BE2C (cell line): ENCODE results near the gene KNL1.

Experiments
- DNase-seq: peaks from one replicate; pipeline ENCODE4 v3.0.0-alpha.2; 2020
- H3K27me3 ChIP-seq: fragments of 250-450 bp; sonication (Bioruptor Pico); 2 replicates; pipeline ENCODE4 v1.5.1; 2020; ENCODE audit warnings: mild to moderate bottlenecking
- H3K36me3 ChIP-seq: fragments of 250-450 bp; sonication (Bioruptor Pico); 2 replicates; pipeline ENCODE4 v1.5.1; 2020; ENCODE audit warnings: mild to moderate bottlenecking
- H3K4me1 ChIP-seq: fragments of 250-450 bp; sonication (Bioruptor Pico); 2 replicates; pipeline ENCODE4 v1.5.1; 2020
- H3K4me3 ChIP-seq: 2 replicates; pipeline ENCODE4 v1.5.1; 2011; ENCODE audit warnings: low read depth, low read length
- H3K9me3 ChIP-seq: fragments of 250-450 bp; sonication (Bioruptor Pico); 2 replicates; pipeline ENCODE4 v1.5.1; 2020
- TF ChIP-seq, protein P1 (sequence below): IDR thresholded peaks from 2 replicates; pipeline ENCODE4 v1.5.1; 2012; ENCODE audit warnings: mild to moderate bottlenecking, low read depth, low read length

The KNL1 gene

GRCh38 chr15:40603935-40604334 is 9.9 kb downstream of the KNL1 start:
- Histone ChIP-seq H3K27me3 (no peaks in the 10 kb centered on the region), H3K36me3 (peaks cover 9% of the 10 kb centered on the region), H3K4me1 (no peaks in the 10 kb centered on the region), H3K9me3 (no peaks in the 10 kb centered on the region), H3K4me3 (no peak overlapping the region)
- TF ChIP-seq, protein P1, sequence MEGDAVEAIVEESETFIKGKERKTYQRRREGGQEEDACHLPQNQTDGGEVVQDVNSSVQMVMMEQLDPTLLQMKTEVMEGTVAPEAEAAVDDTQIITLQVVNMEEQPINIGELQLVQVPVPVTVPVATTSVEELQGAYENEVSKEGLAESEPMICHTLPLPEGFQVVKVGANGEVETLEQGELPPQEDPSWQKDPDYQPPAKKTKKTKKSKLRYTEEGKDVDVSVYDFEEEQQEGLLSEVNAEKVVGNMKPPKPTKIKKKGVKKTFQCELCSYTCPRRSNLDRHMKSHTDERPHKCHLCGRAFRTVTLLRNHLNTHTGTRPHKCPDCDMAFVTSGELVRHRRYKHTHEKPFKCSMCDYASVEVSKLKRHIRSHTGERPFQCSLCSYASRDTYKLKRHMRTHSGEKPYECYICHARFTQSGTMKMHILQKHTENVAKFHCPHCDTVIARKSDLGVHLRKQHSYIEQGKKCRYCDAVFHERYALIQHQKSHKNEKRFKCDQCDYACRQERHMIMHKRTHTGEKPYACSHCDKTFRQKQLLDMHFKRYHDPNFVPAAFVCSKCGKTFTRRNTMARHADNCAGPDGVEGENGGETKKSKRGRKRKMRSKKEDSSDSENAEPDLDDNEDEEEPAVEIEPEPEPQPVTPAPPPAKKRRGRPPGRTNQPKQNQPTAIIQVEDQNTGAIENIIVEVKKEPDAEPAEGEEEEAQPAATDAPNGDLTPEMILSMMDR = no peak
- DNase-seq = no peak

- no peaks in the 10 kb centered on the region for H3K4me1 ChIP-seq
- H3K9me3 ChIP-seq = no peaks in the 10 kb centered on the region
- TF ChIP-seq, protein P1 = no peak
- H3K27me3 ChIP-seq = no peaks in the 10 kb centered on the region
- H3K36me3 ChIP-seq = peaks cover 15% of the 10 kb centered on the region
- DNase-seq = no peak
- no peak overlapping the region for H3K4me3 ChIP-seq
These were observed 19.0 kb downstream of the KNL1 start for GRCh38 chr15:40613080-40613479.

DNA sequence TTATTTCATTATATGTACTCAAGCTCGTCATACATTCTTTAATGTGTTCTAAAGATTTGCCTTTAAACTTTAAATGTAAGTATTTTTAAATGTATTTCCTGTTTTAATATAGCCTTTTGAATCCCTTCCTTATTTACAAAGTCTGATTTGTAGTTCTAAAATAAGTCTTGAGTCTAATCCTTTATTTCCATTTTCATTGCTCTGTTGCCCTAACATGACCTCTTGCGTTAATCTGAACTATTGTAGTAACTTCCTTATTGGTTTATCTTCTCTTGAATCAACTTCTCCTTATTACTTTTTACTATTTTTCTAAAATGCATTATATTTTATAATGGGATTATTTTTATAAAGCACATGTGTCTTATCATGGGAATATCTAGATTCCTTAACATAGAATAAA is 24.0 kb downstream of the KNL1 start:
- Histone ChIP-seq H3K36me3 (peaks cover 21% of the 10 kb centered on the region), H3K27me3 (no peaks in the 10 kb centered on the region), H3K4me3 (no peak overlapping the region), H3K9me3 (no peaks in the 10 kb centered on the region), H3K4me1 (no peaks in the 10 kb centered on the region)
- TF ChIP-seq, protein P1 = no peak
- DNase-seq = no peak

DNA sequence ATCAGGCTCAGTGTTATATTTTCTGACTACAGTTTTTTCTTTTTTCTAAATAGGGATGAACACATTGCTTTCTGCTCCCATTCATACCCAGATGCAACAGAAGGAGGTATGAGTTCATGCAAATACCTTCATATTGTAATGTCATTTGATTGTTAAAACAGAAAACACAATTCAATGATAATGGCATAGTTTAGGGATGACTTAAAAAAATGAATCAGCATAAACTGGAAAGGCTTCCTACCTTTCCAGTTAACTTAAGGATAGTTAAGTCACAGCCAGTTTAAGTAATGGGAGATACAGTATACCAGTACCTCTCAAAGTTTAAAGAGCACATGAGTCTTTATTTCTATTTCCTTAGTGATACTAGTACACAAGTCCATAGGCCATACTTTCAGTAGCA is 24.9 kb downstream of the KNL1 start:
- H3K4me3 ChIP-seq = no peak overlapping the region
- no peaks in the 10 kb centered on the region for H3K9me3 ChIP-seq
- peaks cover 23% of the 10 kb centered on the region for H3K36me3 ChIP-seq
- DNase-seq = no peak
- TF ChIP-seq, protein P1 = no peak
- no peaks in the 10 kb centered on the region for H3K27me3 ChIP-seq
- no peaks in the 10 kb centered on the region for H3K4me1 ChIP-seq

GRCh38 chr15:40623361-40623760 is 29.3 kb downstream of the KNL1 start:
- H3K4me3 ChIP-seq = no peak overlapping the region
- H3K9me3 ChIP-seq = no peaks in the 10 kb centered on the region
- TF ChIP-seq, protein P1 = no peak
- no peaks in the 10 kb centered on the region for H3K4me1 ChIP-seq
- DNase-seq = no peak
- H3K36me3 ChIP-seq = peaks cover 30% of the 10 kb centered on the region
- no peaks in the 10 kb centered on the region for H3K27me3 ChIP-seq

- Histone ChIP-seq H3K4me3 (no peak overlapping the region), H3K27me3 (no peaks in the 10 kb centered on the region), H3K4me1 (no peaks in the 10 kb centered on the region), H3K9me3 (no peaks in the 10 kb centered on the region), H3K36me3 (peaks cover 28% of the 10 kb centered on the region)
- DNase-seq = no peak
- TF ChIP-seq, protein P1 = no peak
These were observed 36.3 kb downstream of the KNL1 start for GRCh38 chr15:40630313-40630712.
